ENCODE data around the gene TSPY8.
"Not testable (repeated sequence)": the region's sequence is repeated elsewhere in the genome, so short reads cannot be mapped to it uniquely, and the experiment has no call there.

The TSPY8 gene

GRCh38 chrY:9357497-9357896 is at the start of gene TSPY8:
Gene TSPY8, plus strand, starts transcription at chrY:9357797. Its CDS starts 46 bp downstream, at chrY:9357843.
- DNase-seq, result not testable (repeated sequence)

GRCh38 chrY:9320996-9321395 is 36.6 kb upstream of the TSPY8 start:
- no peak for DNase-seq

- not testable (repeated sequence) for DNase-seq
Measured at GRCh38 chrY:9337164-9337563, 20.4 kb upstream of the TSPY8 start, which contains the start of gene TSPY4. Gene TSPY4, plus strand, starts transcription at chrY:9337464. Its CDS starts 46 bp downstream, at chrY:9337510.

GRCh38 chrY:9396527-9396926 is 38.9 kb downstream of the TSPY8 start:
- DNase-seq, result not testable (repeated sequence)

- not testable (repeated sequence) for DNase-seq
Measured at GRCh38 chrY:9398121-9398520, 40.5 kb downstream of the TSPY8 start, which contains the start of gene TSPY3. Gene TSPY3, plus strand, starts transcription at chrY:9398421. Its CDS starts 46 bp downstream, at chrY:9398467.

Data from hematopoietic multipotent progenitor cell treated with erythropoietin and hydrocortisone succinate and interleukin-3 and kit ligand, for 4 days (in vitro differentiated cells).